Measurements from ENCODE around the gene RNF182. TPM values are rescaled to one million over a fixed set of nuclear protein-coding genes. Genes with fewer than 3 reads are reported as not detected.

RNF182 gene
- total RNA-seq, 2 donors from 2014 or later, result 0.33 to 1.6 TPM

GRCh38 chr6:13988908-13989307, 64.2 kb downstream of the RNF182 start:
- intact Hi-C loops (cut with DNase I), result no loop called here
- DNase-seq (no peak), ATAC-seq (no peak)
- H3K27me3 ChIP-seq, result no peaks in the 10 kb centered on the region
- no peaks in the 10 kb centered on the region for H3K4me1 ChIP-seq
- WGBS, 2 donors, result 69 to 75% methylated on average over 2 of the region's 2 CpGs
- no peaks in the 10 kb centered on the region for H3K36me3 ChIP-seq (replicated peaks in 1 of 2; ENCODE audit: insufficient read depth in 1 of 2, low read depth in 2 of 2)
- H3K9me3 ChIP-seq, result no peaks in the 10 kb centered on the region
- H3K27ac ChIP-seq, result no peak overlapping the region
- H3K4me3 ChIP-seq, result no peak overlapping the region
- TF ChIP-seq POLR2A (IDR thresholded peaks at IDR 0.05) (no peak), CTCF (IDR thresholded peaks at IDR 0.05) (no peak)

- intact Hi-C loops (cut with DNase I), result no loop called here
These were observed 64.9 kb downstream of the RNF182 start for GRCh38 chr6:13989496-13990144.

GRCh38 chr6:13990796-13991195, 66.0 kb downstream of the RNF182 start:
- WGBS, 2 donors, result 59 to 69% methylated on average over 3 of the region's 3 CpGs
- H3K27me3 ChIP-seq, result peaks cover 0 to 3% of the 10 kb centered on the region in 2 donors
- H3K9me3 ChIP-seq, result no peaks in the 10 kb centered on the region
- H3K27ac ChIP-seq, result no peak overlapping the region
- no peaks in the 10 kb centered on the region for H3K4me1 ChIP-seq
- TF ChIP-seq POLR2A (IDR thresholded peaks at IDR 0.05) (no peak), CTCF (IDR thresholded peaks at IDR 0.05) (no peak)
- intact Hi-C loops (cut with DNase I), result no loop called here
- H3K4me3 ChIP-seq, result no peak overlapping the region
- no peak for DNase-seq
- H3K36me3 ChIP-seq (replicated peaks in 1 of 2; ENCODE audit: insufficient read depth in 1 of 2, low read depth in 2 of 2), result no peaks in the 10 kb centered on the region
- no peak for ATAC-seq

More at GRCh38 chr6:13989496-13990144, 64.9 kb downstream of the RNF182 start:
- Histone ChIP-seq H3K4me3 (no peak overlapping the region), H3K4me1 (no peaks in the 10 kb centered on the region), H3K9me3 (no peaks in the 10 kb centered on the region), H3K27me3 (no peaks in the 10 kb centered on the region), H3K36me3 (replicated peaks in 1 of 2; ENCODE audit: insufficient read depth in 1 of 2, low read depth in 2 of 2) (no peaks in the 10 kb centered on the region), H3K27ac (no peak overlapping the region)
- WGBS, 2 donors, result 51 to 52% methylated on average over 7 of the region's 7 CpGs
- DNase-seq, result no peak
- TF ChIP-seq CTCF (IDR thresholded peaks at IDR 0.05), result no peak
- TF ChIP-seq POLR2A (IDR thresholded peaks at IDR 0.05), result no peak
- no peak for ATAC-seq

- Histone ChIP-seq H3K4me3 (no peak overlapping the region), H3K9me3 (no peaks in the 10 kb centered on the region), H3K27me3 (peaks cover 0 to 3% of the 10 kb centered on the region in 2 donors), H3K27ac (no peak overlapping the region), H3K4me1 (no peaks in the 10 kb centered on the region), H3K36me3 (replicated peaks in 1 of 2; ENCODE audit: insufficient read depth in 1 of 2, low read depth in 2 of 2) (no peaks in the 10 kb centered on the region)
- TF ChIP-seq CTCF (IDR thresholded peaks at IDR 0.05) (no peak), POLR2A (IDR thresholded peaks at IDR 0.05) (no peak)
- intact Hi-C loops (cut with DNase I), result no loop called here
- 75 to 86% methylated on average over 6 of the region's 6 CpGs for WGBS, 2 donors
- no peak for DNase-seq
- no peak for ATAC-seq
These were observed 66.6 kb downstream of the RNF182 start for GRCh38 chr6:13991393-13991792.

All from body of pancreas (tissue), 4 donors.